ENCODE measurements around the gene NEURL1.

The NEURL1 gene

GRCh38 chr10:103580430-103580829 is 86.9 kb downstream of the NEURL1 start:
- no peak for DNase-seq (ENCODE audit: extremely low read depth, insufficient read length)
- no peaks in the 10 kb centered on the region for H3K36me3 ChIP-seq (ENCODE audit: control insufficient read depth, insufficient read depth, low read length)

GRCh38 chr10:103581499-103581898 is 88.0 kb downstream of the NEURL1 start:
- DNase-seq (ENCODE audit: extremely low read depth, insufficient read length), result no peak
- Histone ChIP-seq H3K36me3 (ENCODE audit: control insufficient read depth, insufficient read depth, low read length) (no peaks in the 10 kb centered on the region), H3K4me3 (replicated peaks; ENCODE audit: low read depth, low read length) (no peak overlapping the region), H3K27me3 (replicated peaks; ENCODE audit: control insufficient read depth, insufficient read depth, low read length) (peaks cover 1% of the 10 kb centered on the region; the same call in 1 of the 2 replicates)
- TF ChIP-seq, protein P1, sequence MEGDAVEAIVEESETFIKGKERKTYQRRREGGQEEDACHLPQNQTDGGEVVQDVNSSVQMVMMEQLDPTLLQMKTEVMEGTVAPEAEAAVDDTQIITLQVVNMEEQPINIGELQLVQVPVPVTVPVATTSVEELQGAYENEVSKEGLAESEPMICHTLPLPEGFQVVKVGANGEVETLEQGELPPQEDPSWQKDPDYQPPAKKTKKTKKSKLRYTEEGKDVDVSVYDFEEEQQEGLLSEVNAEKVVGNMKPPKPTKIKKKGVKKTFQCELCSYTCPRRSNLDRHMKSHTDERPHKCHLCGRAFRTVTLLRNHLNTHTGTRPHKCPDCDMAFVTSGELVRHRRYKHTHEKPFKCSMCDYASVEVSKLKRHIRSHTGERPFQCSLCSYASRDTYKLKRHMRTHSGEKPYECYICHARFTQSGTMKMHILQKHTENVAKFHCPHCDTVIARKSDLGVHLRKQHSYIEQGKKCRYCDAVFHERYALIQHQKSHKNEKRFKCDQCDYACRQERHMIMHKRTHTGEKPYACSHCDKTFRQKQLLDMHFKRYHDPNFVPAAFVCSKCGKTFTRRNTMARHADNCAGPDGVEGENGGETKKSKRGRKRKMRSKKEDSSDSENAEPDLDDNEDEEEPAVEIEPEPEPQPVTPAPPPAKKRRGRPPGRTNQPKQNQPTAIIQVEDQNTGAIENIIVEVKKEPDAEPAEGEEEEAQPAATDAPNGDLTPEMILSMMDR (IDR thresholded peaks at IDR 0.05; ENCODE audit: insufficient read depth, low read length, poor library complexity, severe bottlenecking), result no peak

More at GRCh38 chr10:103580430-103580829, 86.9 kb downstream of the NEURL1 start:
- H3K27me3 ChIP-seq (replicated peaks; ENCODE audit: control insufficient read depth, insufficient read depth, low read length), result peaks cover 1% of the 10 kb centered on the region; the same call in 1 of the 2 replicates
- TF ChIP-seq, protein P1 (IDR thresholded peaks at IDR 0.05; ENCODE audit: insufficient read depth, low read length, poor library complexity, severe bottlenecking), result no peak
- no peak overlapping the region for H3K4me3 ChIP-seq (replicated peaks; ENCODE audit: low read depth, low read length)

GRCh38 chr10:103582331-103583123 is 89.0 kb downstream of the NEURL1 start:
- TF ChIP-seq, protein P1 (IDR thresholded peaks at IDR 0.05; ENCODE audit: insufficient read depth, low read length, poor library complexity, severe bottlenecking), result no peak
- H3K4me3 ChIP-seq (replicated peaks; ENCODE audit: low read depth, low read length), result no peak overlapping the region
- no peak for DNase-seq (ENCODE audit: extremely low read depth, insufficient read length)
- H3K36me3 ChIP-seq (ENCODE audit: control insufficient read depth, insufficient read depth, low read length), result no peaks in the 10 kb centered on the region
- H3K27me3 ChIP-seq (replicated peaks; ENCODE audit: control insufficient read depth, insufficient read depth, low read length), result 0 out of 2 replicates have a peak, but pooled peaks cover 1% of the 10 kb centered on the region

- DNase-seq (ENCODE audit: extremely low read depth, insufficient read length), result no peak
- 0 out of 2 replicates have a peak, but pooled peaks cover 1% of the 10 kb centered on the region for H3K27me3 ChIP-seq (replicated peaks; ENCODE audit: control insufficient read depth, insufficient read depth, low read length)
- H3K36me3 ChIP-seq (ENCODE audit: control insufficient read depth, insufficient read depth, low read length), result no peaks in the 10 kb centered on the region
- TF ChIP-seq, protein P1 (IDR thresholded peaks at IDR 0.05; ENCODE audit: insufficient read depth, low read length, poor library complexity, severe bottlenecking), result no peak
- no peak overlapping the region for H3K4me3 ChIP-seq (replicated peaks; ENCODE audit: low read depth, low read length)
These were observed 90.3 kb downstream of the NEURL1 start for GRCh38 chr10:103583871-103584215.

- Histone ChIP-seq H3K4me3 (replicated peaks; ENCODE audit: low read depth, low read length) (no peak overlapping the region), H3K36me3 (ENCODE audit: control insufficient read depth, insufficient read depth, low read length) (no peaks in the 10 kb centered on the region), H3K27me3 (replicated peaks; ENCODE audit: control insufficient read depth, insufficient read depth, low read length) (0 out of 2 replicates have a peak, but pooled peaks cover 1% of the 10 kb centered on the region)
- DNase-seq (ENCODE audit: extremely low read depth, insufficient read length), result peak; percentile 43
- TF ChIP-seq, protein P1 (IDR thresholded peaks at IDR 0.05; ENCODE audit: insufficient read depth, low read length, poor library complexity, severe bottlenecking), result no peak
These were observed 90.9 kb downstream of the NEURL1 start for GRCh38 chr10:103584216-103585010.
